Right lobe of liver (tissue), 4 donors: Measurements from ENCODE around the gene TIMM23.
"Not testable (repeated sequence)": the region's sequence is repeated elsewhere in the genome, so short reads cannot be mapped to it uniquely, and the experiment has no call there.

Experiments used
- POLR2A ChIP-seq: fragments of 450-650 bp; IDR thresholded peaks from one replicate; pipeline ENCODE4 v1.6.1; 2017; ENCODE audit warnings: antibody characterized with exemption, mild to moderate bottlenecking
- TF ChIP-seq, protein P1 (sequence below), 4 donors: fragments of 200-600 bp in 3 of 4; fragments of 450-650 bp in 1 of 4; IDR thresholded peaks; one replicate each; pipeline versions ENCODE4 v1.5.1 to v1.8.0; 2016 to 2022; ENCODE audit warnings: antibody characterized with exemption in 4 of 4, mild to moderate bottlenecking in 2 of 4
- donor health status: DM: no; HTN: no; CAD: no.
- donor health status: DM: no; HTN: no; CAD: no.
- donor health status: DM: no; HTN: yes; CAD: no.

DNA sequence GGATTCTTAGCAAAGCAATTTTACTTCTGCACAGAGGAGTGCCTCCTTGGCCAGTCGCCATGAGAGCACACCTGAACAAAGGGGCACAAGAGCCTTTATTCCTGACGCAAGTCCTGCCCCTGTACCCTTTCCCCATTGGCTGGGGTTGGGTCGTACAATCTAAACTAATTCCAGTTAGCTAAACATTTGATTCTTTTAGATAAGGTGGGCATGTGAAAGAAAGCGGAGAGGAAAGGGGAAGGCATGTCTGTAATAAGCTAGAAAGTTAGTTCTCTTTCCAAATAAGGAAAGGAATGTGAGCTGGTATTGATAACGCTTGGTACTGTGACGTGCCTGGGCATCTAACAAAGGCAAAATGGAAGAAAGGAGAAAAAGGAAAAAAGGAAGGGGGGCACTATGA, 15.7 kb upstream of the TIMM23 start:
- TF ChIP-seq, protein P1, sequence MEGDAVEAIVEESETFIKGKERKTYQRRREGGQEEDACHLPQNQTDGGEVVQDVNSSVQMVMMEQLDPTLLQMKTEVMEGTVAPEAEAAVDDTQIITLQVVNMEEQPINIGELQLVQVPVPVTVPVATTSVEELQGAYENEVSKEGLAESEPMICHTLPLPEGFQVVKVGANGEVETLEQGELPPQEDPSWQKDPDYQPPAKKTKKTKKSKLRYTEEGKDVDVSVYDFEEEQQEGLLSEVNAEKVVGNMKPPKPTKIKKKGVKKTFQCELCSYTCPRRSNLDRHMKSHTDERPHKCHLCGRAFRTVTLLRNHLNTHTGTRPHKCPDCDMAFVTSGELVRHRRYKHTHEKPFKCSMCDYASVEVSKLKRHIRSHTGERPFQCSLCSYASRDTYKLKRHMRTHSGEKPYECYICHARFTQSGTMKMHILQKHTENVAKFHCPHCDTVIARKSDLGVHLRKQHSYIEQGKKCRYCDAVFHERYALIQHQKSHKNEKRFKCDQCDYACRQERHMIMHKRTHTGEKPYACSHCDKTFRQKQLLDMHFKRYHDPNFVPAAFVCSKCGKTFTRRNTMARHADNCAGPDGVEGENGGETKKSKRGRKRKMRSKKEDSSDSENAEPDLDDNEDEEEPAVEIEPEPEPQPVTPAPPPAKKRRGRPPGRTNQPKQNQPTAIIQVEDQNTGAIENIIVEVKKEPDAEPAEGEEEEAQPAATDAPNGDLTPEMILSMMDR (IDR thresholded peaks at IDR 0.05), result not testable (repeated sequence)
- TF ChIP-seq POLR2A, result not testable (repeated sequence)
